PC-3 (cell line): ENCODE results near the gene PHLDA3. TPM values are rescaled to one million over a fixed set of nuclear protein-coding genes. Genes with fewer than 3 reads are reported as not detected.

Experiments used
- ATAC-seq: fragments of 200-7000 bp; cut with Tn5 transposase; 2 replicates; pipeline ENCODE4 v1.9.1; 2020; ENCODE audit warnings: mild to moderate bottlenecking, moderate library complexity
- BruUV-seq: library from RNA; stranded (reverse); fragments of 400-500 nt; replicated peaks from 2 replicates; lab custom pipeline; 2021; lab: Mats Ljungman, UMichigan
- CTCF ChIA-PET: fragments of 300-600 bp; sonication (Branson Sonifier 250); formaldehyde crosslinking; loops from one replicate; lab custom pipeline; 2022; ENCODE audit warnings: antibody characterized with exemption; lab: Charles Lee
- POLR2A ChIA-PET: fragments of 300-600 bp; sonication (Branson Sonifier 250); formaldehyde crosslinking; loops from one replicate; lab custom pipeline; 2022; ENCODE audit warnings: antibody characterized with exemption; ENCODE audit not compliant: unreplicated experiment; lab: Charles Lee
- DNase-seq: peaks from one replicate; pipeline ENCODE4 v3.0.0-alpha.2; 2015
- H2AFZ ChIP-seq: fragments of 300-600 bp; sonication (generic); 2 replicates; pipeline ENCODE4 v1.6.0; 2016; ENCODE audit warnings: antibody characterized with exemption, low read length
- H3F3A ChIP-seq: fragments of 300-600 bp; sonication (generic); one replicate; pipeline ENCODE4 v1.6.0; 2017; ENCODE audit warnings: antibody characterized with exemption, low read length, control low read depth, mild to moderate bottlenecking; ENCODE audit not compliant: unreplicated experiment
- H3K27ac ChIP-seq: fragments of 300-600 bp; sonication (generic); 2 replicates; pipeline ENCODE4 v1.5.1; 2016; ENCODE audit warnings: mild to moderate bottlenecking, low read length
- H3K27me3 ChIP-seq: fragments of 300-600 bp; sonication (generic); 2 replicates; pipeline ENCODE4 v1.6.1; 2016; ENCODE audit warnings: low read length, mixed read lengths
- H3K36me3 ChIP-seq: fragments of 300-600 bp; sonication (generic); 2 replicates; pipeline ENCODE4 v1.6.1; 2016; ENCODE audit warnings: low read depth, mixed run types, low read length, mixed read lengths
- H3K4me1 ChIP-seq: fragments of 300-600 bp; sonication (generic); 2 replicates; pipeline ENCODE4 v1.5.1; 2016; ENCODE audit warnings: low read length; ENCODE audit not compliant: insufficient read depth
- H3K4me2 ChIP-seq: fragments of 300-600 bp; sonication (generic); 2 replicates; pipeline ENCODE4 v1.6.0; 2016; ENCODE audit warnings: low read length
- H3K4me3 ChIP-seq: fragments of 300-600 bp; sonication (generic); 2 replicates; pipeline ENCODE4 v1.5.1; 2016; ENCODE audit warnings: mild to moderate bottlenecking, low read length, mixed read lengths
- H3K79me2 ChIP-seq: fragments of 300-600 bp; sonication (generic); 2 replicates; pipeline ENCODE4 v1.6.1; 2017; ENCODE audit warnings: low read length, mixed read lengths
- H3K9ac ChIP-seq: fragments of 300-600 bp; sonication (generic); 2 replicates; pipeline ENCODE4 v1.6.0; 2016; ENCODE audit warnings: mild to moderate bottlenecking, low read length
- H3K9me2 ChIP-seq: fragments of 300-600 bp; sonication (generic); replicated peaks from 2 replicates; pipeline ENCODE4 v1.6.1; 2016; ENCODE audit warnings: mixed run types, low read length, mixed read lengths
- H3K9me3 ChIP-seq: fragments of 300-600 bp; sonication (generic); 2 replicates; pipeline ENCODE4 v1.6.1; 2016; ENCODE audit warnings: low read length, mixed read lengths
- H4K20me1 ChIP-seq: fragments of 300-600 bp; sonication (generic); 2 replicates; pipeline ENCODE4 v1.6.1; 2016; ENCODE audit warnings: low read length, mixed read lengths
- EZH2 ChIP-seq: fragments of 300-600 bp; sonication (generic); IDR thresholded peaks from one replicate; pipeline ENCODE4 v1.6.1; 2017; ENCODE audit warnings: antibody characterized with exemption, mild to moderate bottlenecking, low read length; ENCODE audit not compliant: unreplicated experiment
- EZH2phosphoT487 ChIP-seq: fragments of 300-600 bp; sonication (generic); IDR thresholded peaks from 2 replicates; pipeline ENCODE4 v1.6.1; 2018; ENCODE audit warnings: mild to moderate bottlenecking, antibody characterized with exemption, low read length, borderline replicate concordance
- intact Hi-C: fragments of 100-400 bp; cut with micrococcal nuclease; formaldehyde crosslinking; loops from 2 replicates; pipeline ENCODE4 v1.9.0; 2023
- total RNA-seq: library from RNA; depleted of rRNA; stranded (reverse); fragments of >200 nt; gene quantifications from 2 replicates; pipeline ENCODE4 v1.2.3, GENCODE V29; 2014
- TF ChIP-seq, protein P1 (sequence below): fragments of 300-600 bp; sonication (generic); conservative IDR thresholded peaks from 2 replicates; pipeline ENCODE4 v1.5.1; 2017; ENCODE audit warnings: antibody characterized with exemption, low read depth, mild to moderate bottlenecking, low read length

Gene PHLDA3
- total RNA-seq, 1 experiment from 2014 or later, result 216 TPM

DNA sequence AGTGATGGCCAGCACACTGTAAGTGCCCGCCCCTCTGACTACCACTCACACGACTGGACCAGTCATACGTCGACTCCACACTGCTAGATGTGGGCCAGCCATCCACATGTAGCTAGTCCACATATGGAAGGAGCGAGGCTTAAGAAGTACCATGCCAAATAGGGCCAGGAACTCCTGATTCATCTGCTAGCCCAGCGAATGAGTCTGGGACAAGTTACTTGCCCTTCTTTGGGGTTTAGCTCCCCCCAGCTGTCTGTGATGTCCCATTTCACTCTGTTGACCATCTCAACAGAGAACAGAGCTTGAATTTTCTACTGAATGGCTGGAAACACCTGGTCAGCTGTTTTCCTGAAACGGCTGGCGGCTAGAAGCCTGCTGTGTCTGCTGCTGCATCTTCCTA, 32.2 kb upstream of the PHLDA3 start:
- intact Hi-C loops, result no loop called here
- no peaks in the 10 kb centered on the region for H3K9me3 ChIP-seq
- H3K27ac ChIP-seq, result no peak overlapping the region
- no peaks in the 10 kb centered on the region for H3K9me2 ChIP-seq
- no peaks in the 10 kb centered on the region; the same call in 1 of the 2 replicates for H3K36me3 ChIP-seq
- H3K9ac ChIP-seq, result no peak overlapping the region
- DNase-seq (no peak), ATAC-seq (no peak)
- H4K20me1 ChIP-seq, result peaks cover 9% of the 10 kb centered on the region; the same call in 1 of the 2 replicates
- H3K4me2 ChIP-seq, result no peak overlapping the region
- no TSS peak for BruUV-seq
- peaks cover 40% of the 10 kb centered on the region for H3K4me1 ChIP-seq
- H3K27me3 ChIP-seq, result no peaks in the 10 kb centered on the region
- CTCF ChIA-PET, result no interaction called here
- TF ChIP-seq, protein P1, sequence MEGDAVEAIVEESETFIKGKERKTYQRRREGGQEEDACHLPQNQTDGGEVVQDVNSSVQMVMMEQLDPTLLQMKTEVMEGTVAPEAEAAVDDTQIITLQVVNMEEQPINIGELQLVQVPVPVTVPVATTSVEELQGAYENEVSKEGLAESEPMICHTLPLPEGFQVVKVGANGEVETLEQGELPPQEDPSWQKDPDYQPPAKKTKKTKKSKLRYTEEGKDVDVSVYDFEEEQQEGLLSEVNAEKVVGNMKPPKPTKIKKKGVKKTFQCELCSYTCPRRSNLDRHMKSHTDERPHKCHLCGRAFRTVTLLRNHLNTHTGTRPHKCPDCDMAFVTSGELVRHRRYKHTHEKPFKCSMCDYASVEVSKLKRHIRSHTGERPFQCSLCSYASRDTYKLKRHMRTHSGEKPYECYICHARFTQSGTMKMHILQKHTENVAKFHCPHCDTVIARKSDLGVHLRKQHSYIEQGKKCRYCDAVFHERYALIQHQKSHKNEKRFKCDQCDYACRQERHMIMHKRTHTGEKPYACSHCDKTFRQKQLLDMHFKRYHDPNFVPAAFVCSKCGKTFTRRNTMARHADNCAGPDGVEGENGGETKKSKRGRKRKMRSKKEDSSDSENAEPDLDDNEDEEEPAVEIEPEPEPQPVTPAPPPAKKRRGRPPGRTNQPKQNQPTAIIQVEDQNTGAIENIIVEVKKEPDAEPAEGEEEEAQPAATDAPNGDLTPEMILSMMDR, result no peak
- TF ChIP-seq EZH2, result no peak
- TF ChIP-seq EZH2phosphoT487, result no peak
- peaks cover 77% of the 10 kb centered on the region for H3K79me2 ChIP-seq
- H3F3A ChIP-seq, result no peaks in the 10 kb centered on the region
- H2AFZ ChIP-seq, result no peak overlapping the region
- POLR2A ChIA-PET, result no interaction called here
- no peak overlapping the region for H3K4me3 ChIP-seq

DNA sequence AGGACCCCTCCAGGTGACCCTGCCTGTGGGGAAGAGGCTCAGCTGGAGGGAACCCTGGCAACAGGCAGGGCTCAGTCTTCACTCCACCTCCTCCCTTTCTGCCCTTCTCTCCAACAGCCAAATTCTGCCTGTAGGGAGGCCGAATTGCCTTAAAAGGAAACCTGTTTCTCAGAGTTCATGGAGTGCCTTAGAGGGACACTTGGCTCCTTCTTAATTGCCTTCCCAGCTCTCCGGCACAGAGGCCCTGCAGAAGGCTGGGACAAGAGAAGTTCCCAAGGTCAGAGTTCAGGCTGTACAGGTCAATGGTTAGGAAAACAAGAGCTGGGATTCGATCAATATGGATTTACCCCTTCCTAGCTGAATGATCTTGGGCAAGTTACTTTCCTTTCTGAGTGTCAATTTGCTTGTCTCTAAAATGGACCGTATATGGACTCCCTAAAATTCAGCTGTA, 31.7 kb upstream of the PHLDA3 start:
- ChIA-PET CTCF (no interaction called here), POLR2A (no interaction called here)
- H3K9me3 ChIP-seq, result no peaks in the 10 kb centered on the region
- TF ChIP-seq EZH2 (no peak), EZH2phosphoT487 (no peak)
- TF ChIP-seq, protein P1, result no peak
- H3K4me2 ChIP-seq, result no peak overlapping the region
- ATAC-seq (no peak), DNase-seq (no peak)
- intact Hi-C loops, result no loop called here
- H3K9me2 ChIP-seq, result no peaks in the 10 kb centered on the region
- H3K27ac ChIP-seq, result no peak overlapping the region
- H3K9ac ChIP-seq, result no peak overlapping the region
- H3F3A ChIP-seq, result no peaks in the 10 kb centered on the region
- no peaks in the 10 kb centered on the region for H3K27me3 ChIP-seq
- H2AFZ ChIP-seq, result no peak overlapping the region
- peaks cover 1% of the 10 kb centered on the region; the same call in 1 of the 2 replicates for H3K36me3 ChIP-seq
- BruUV-seq, result no TSS peak
- H4K20me1 ChIP-seq, result peaks cover 9% of the 10 kb centered on the region; the same call in 1 of the 2 replicates
- H3K4me1 ChIP-seq, result peaks cover 36% of the 10 kb centered on the region
- H3K4me3 ChIP-seq, result no peak overlapping the region
- peaks cover 73% of the 10 kb centered on the region for H3K79me2 ChIP-seq

DNA sequence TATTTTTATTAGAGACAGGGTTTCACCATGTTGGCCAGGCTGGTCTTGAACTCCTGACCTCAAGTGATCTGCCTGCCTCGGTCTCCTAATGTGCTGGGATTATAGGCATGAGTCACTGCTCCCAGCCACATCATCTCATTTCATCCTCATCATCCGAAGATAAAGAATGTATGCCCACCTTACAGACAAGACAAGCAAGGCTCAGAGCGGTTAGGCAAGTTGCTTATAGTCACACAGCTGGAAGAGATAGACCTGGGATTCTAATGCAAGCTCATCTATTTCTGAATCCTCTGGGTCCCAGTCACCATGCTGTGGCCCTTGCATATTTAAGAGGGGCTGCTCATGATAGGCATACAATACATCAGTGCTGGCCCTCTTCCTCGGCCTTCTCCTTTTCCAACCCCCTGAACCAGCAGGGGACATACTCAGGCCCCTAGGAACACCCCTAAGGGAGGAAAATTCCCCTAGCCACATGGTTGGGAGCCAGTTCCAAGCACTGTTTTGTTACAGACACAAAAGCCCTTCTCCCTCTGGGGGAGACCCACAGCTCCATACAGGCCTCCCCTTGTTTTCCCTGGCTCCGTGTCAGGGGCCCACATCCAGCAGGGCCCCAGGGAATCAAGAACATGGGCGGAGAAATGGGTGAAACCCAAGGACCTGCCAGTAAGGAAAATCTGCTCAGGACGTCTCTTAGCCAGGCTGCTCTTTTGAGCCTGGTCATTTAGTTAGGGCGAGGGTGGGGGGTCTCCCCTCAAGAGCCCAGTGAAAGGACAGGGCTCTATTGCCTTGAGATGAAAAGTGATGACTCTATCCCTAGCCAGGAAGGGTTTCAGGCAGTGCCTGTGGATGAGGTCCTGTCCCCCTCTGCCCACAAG, 31.0 kb upstream of the PHLDA3 start:
- Histone ChIP-seq H3K4me3 (no peak overlapping the region), H3K27me3 (no peaks in the 10 kb centered on the region), H3K9me3 (no peaks in the 10 kb centered on the region), H4K20me1 (peaks cover 9% of the 10 kb centered on the region; the same call in 1 of the 2 replicates), H3K9ac (no peak overlapping the region), H3K36me3 (peaks cover 8% of the 10 kb centered on the region), H2AFZ (no peak overlapping the region), H3K79me2 (peaks cover 66% of the 10 kb centered on the region), H3F3A (no peaks in the 10 kb centered on the region), H3K27ac (no peak overlapping the region), H3K4me1 (peaks cover 29% of the 10 kb centered on the region), H3K9me2 (no peaks in the 10 kb centered on the region), H3K4me2 (no peak overlapping the region)
- intact Hi-C loops, result no loop called here
- ATAC-seq, result no peak
- no peak for TF ChIP-seq EZH2
- no peak for TF ChIP-seq EZH2phosphoT487
- TF ChIP-seq, protein P1, result no peak
- ChIA-PET CTCF (no interaction called here), POLR2A (no interaction called here)
- BruUV-seq, result no TSS peak
- no peak for DNase-seq
